ENCODE results near the gene NDUFB4.

Gene NDUFB4

GRCh38 chr3:120560304-120561250, 35.6 kb upstream of the NDUFB4 start:
- FAIRE-seq (no peak), DNase-seq (ENCODE audit: insufficient read length) (no peak)
- TF ChIP-seq POLR2A (IDR thresholded peaks at IDR 0.05; ENCODE audit: low read depth, low read length) (no peak), POLR2AphosphoS5 (IDR thresholded peaks at IDR 0.05; ENCODE audit: low read depth, low read length) (no peak), TAF1 (IDR thresholded peaks at IDR 0.05; ENCODE audit: borderline replicate concordance, low read depth, low read length) (no peak)

GRCh38 chr3:120561251-120562045, 34.7 kb upstream of the NDUFB4 start:
- FAIRE-seq: peak; percentile 76

GRCh38 chr3:120563356-120564022, 32.6 kb upstream of the NDUFB4 start:
- FAIRE-seq (no peak), DNase-seq (ENCODE audit: insufficient read length) (no peak)
- TF ChIP-seq POLR2AphosphoS5 (IDR thresholded peaks at IDR 0.05; ENCODE audit: low read depth, low read length): no peak

More at GRCh38 chr3:120561251-120562045, 34.7 kb upstream of the NDUFB4 start:
- DNase-seq (ENCODE audit: insufficient read length): no peak
- no peak for TF ChIP-seq POLR2AphosphoS5 (IDR thresholded peaks at IDR 0.05; ENCODE audit: low read depth, low read length)
- TF ChIP-seq POLR2A (IDR thresholded peaks at IDR 0.05; ENCODE audit: low read depth, low read length): no peak
- TF ChIP-seq TAF1 (IDR thresholded peaks at IDR 0.05; ENCODE audit: borderline replicate concordance, low read depth, low read length): no peak

- FAIRE-seq: no peak
- TF ChIP-seq POLR2A (IDR thresholded peaks at IDR 0.05; ENCODE audit: low read depth, low read length): no peak
- TF ChIP-seq TAF1 (IDR thresholded peaks at IDR 0.05; ENCODE audit: borderline replicate concordance, low read depth, low read length): no peak
- no peak for TF ChIP-seq POLR2AphosphoS5 (IDR thresholded peaks at IDR 0.05; ENCODE audit: low read depth, low read length)
- no peak for DNase-seq (ENCODE audit: insufficient read length)
These were observed 29.7 kb upstream of the NDUFB4 start for GRCh38 chr3:120566243-120566975.

- TF ChIP-seq POLR2A (IDR thresholded peaks at IDR 0.05; ENCODE audit: low read depth, low read length) (no peak), TAF1 (IDR thresholded peaks at IDR 0.05; ENCODE audit: borderline replicate concordance, low read depth, low read length) (no peak), POLR2AphosphoS5 (IDR thresholded peaks at IDR 0.05; ENCODE audit: low read depth, low read length) (no peak)
- DNase-seq (ENCODE audit: insufficient read length): no peak
- no peak for FAIRE-seq
These were observed 28.6 kb upstream of the NDUFB4 start for GRCh38 chr3:120567370-120568201.

- no peak for DNase-seq (ENCODE audit: insufficient read length)
- TF ChIP-seq TAF1 (IDR thresholded peaks at IDR 0.05; ENCODE audit: borderline replicate concordance, low read depth, low read length): no peak
- TF ChIP-seq POLR2A (IDR thresholded peaks at IDR 0.05; ENCODE audit: low read depth, low read length): no peak
- no peak for TF ChIP-seq POLR2AphosphoS5 (IDR thresholded peaks at IDR 0.05; ENCODE audit: low read depth, low read length)
- no peak for FAIRE-seq
These were observed 28.0 kb upstream of the NDUFB4 start for GRCh38 chr3:120568202-120568531.

- DNase-seq (ENCODE audit: insufficient read length) (no peak), FAIRE-seq (no peak)
- TF ChIP-seq POLR2AphosphoS5 (IDR thresholded peaks at IDR 0.05; ENCODE audit: low read depth, low read length): no peak
- TF ChIP-seq POLR2A (IDR thresholded peaks at IDR 0.05; ENCODE audit: low read depth, low read length): no peak
- TF ChIP-seq TAF1 (IDR thresholded peaks at IDR 0.05; ENCODE audit: borderline replicate concordance, low read depth, low read length): no peak
These were observed 27.5 kb upstream of the NDUFB4 start for GRCh38 chr3:120568598-120568997.

GRCh38 chr3:120569222-120570057, 26.7 kb upstream of the NDUFB4 start:
- FAIRE-seq (no peak), DNase-seq (ENCODE audit: insufficient read length) (no peak)
- TF ChIP-seq TAF1 (IDR thresholded peaks at IDR 0.05; ENCODE audit: borderline replicate concordance, low read depth, low read length) (no peak), POLR2AphosphoS5 (IDR thresholded peaks at IDR 0.05; ENCODE audit: low read depth, low read length) (no peak), POLR2A (IDR thresholded peaks at IDR 0.05; ENCODE audit: low read depth, low read length) (no peak)

- FAIRE-seq: no peak
- no peak for DNase-seq (ENCODE audit: insufficient read length)
- TF ChIP-seq POLR2A (IDR thresholded peaks at IDR 0.05; ENCODE audit: low read depth, low read length) (no peak), POLR2AphosphoS5 (IDR thresholded peaks at IDR 0.05; ENCODE audit: low read depth, low read length) (no peak), TAF1 (IDR thresholded peaks at IDR 0.05; ENCODE audit: borderline replicate concordance, low read depth, low read length) (no peak)
These were observed 24.1 kb upstream of the NDUFB4 start for GRCh38 chr3:120572027-120572426.

Measured in GM12892 (cell line).